ENCODE data around the gene TUNAR. TPM values are rescaled to one million over a fixed set of nuclear protein-coding genes. Genes with fewer than 3 reads are reported as not detected.

The TUNAR gene
- polyA plus RNA-seq, 1 experiment, result not detected

DNA sequence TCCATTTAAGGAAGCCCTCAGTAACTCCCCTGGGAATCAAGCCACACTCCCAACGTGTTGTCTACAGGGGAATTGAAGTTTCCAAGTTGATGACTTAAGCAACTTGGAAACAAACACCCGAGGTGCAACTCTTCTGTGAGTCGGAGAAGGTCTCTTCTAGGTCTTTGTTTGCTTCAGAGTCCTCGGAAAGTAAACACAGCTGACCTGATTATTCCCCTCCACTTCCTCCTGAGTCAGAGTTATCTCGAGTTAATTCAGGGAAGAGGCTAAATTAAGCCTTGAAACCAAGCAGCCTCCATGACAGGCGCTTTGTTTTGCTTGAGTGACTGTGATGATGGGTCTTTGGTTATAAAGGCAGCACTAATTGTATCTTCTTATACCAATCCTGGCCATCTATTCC is 41.8 kb downstream of the TUNAR start:
- ChIA-PET CTCF (no interaction called here), POLR2A (no interaction called here)
- H3K27me3 ChIP-seq (ENCODE audit: control insufficient read depth, insufficient read depth, low read length), result no peaks in the 10 kb centered on the region
- no peak overlapping the region for H3K27ac ChIP-seq (ENCODE audit: low read depth, low read length)
- TF ChIP-seq, protein P1, sequence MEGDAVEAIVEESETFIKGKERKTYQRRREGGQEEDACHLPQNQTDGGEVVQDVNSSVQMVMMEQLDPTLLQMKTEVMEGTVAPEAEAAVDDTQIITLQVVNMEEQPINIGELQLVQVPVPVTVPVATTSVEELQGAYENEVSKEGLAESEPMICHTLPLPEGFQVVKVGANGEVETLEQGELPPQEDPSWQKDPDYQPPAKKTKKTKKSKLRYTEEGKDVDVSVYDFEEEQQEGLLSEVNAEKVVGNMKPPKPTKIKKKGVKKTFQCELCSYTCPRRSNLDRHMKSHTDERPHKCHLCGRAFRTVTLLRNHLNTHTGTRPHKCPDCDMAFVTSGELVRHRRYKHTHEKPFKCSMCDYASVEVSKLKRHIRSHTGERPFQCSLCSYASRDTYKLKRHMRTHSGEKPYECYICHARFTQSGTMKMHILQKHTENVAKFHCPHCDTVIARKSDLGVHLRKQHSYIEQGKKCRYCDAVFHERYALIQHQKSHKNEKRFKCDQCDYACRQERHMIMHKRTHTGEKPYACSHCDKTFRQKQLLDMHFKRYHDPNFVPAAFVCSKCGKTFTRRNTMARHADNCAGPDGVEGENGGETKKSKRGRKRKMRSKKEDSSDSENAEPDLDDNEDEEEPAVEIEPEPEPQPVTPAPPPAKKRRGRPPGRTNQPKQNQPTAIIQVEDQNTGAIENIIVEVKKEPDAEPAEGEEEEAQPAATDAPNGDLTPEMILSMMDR (IDR thresholded peaks at IDR 0.05; ENCODE audit: low read depth, low read length), result no peak
- H3K4me3 ChIP-seq (ENCODE audit: low read depth, low read length), result no peak overlapping the region
- no peak for DNase-seq (ENCODE audit: low read depth, low spot score)
- no peaks in the 10 kb centered on the region for H3K9me3 ChIP-seq (ENCODE audit: control insufficient read depth, insufficient read depth, low read length)

DNA sequence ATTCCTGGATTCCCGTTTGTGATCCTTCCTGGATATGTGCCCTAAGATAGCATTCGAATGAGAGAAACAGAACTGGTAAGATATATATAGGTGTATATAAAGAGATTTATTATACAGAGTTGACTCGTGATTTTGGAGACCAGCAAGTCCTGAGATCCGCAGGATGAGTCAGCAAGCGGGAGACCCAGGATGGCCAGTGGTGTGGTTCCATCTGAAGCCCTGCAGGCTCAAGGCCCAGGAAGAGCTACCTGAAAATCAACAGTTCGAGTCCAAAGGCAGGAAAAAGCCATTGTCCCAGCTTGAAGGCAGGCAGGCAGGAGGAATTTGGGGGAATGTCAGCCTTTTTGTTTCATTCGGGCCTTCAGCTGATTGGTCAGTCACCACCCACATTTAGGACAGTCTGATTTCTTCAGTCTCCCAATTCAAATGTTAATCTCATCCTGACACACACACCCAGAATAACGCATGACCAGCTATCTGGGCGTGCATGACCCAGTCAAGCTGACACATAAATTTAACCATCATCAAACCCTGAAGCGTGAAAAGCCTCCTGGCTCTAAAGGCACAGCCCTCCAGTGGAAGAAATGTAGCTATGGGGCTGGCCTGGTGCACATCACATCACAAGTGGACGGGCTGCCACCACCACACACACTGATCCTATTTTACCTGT is 44.3 kb downstream of the TUNAR start:
- Histone ChIP-seq H3K9me3 (ENCODE audit: control insufficient read depth, insufficient read depth, low read length) (no peaks in the 10 kb centered on the region), H3K27me3 (ENCODE audit: control insufficient read depth, insufficient read depth, low read length) (no peaks in the 10 kb centered on the region), H3K4me3 (ENCODE audit: low read depth, low read length) (no peak overlapping the region), H3K27ac (ENCODE audit: low read depth, low read length) (no peak overlapping the region)
- POLR2A ChIA-PET, result no interaction called here
- DNase-seq (ENCODE audit: low read depth, low spot score), result no peak
- CTCF ChIA-PET, result no interaction called here
- TF ChIP-seq, protein P1 (IDR thresholded peaks at IDR 0.05; ENCODE audit: low read depth, low read length), result no peak

DNA sequence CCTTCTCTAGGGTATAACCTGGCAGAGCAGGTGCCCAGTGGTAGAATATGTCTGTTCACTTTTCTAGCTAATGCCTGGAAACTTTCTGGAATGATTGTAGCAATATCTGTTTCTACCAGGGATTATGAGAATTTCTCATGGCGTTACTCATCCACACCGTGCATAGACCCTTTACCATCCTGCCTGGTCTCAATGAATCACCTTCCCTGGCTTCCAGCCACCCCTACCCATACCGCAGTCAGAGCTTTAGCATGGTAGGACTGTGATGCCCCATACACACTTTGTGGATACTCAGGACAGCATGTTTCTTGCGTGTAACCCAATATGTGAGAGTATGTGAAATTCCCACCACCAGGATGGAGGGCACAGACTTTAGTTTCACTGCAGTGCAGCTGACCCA is 45.4 kb downstream of the TUNAR start:
- TF ChIP-seq, protein P1 (IDR thresholded peaks at IDR 0.05; ENCODE audit: low read depth, low read length), result no peak
- POLR2A ChIA-PET, result no interaction called here
- Histone ChIP-seq H3K27me3 (ENCODE audit: control insufficient read depth, insufficient read depth, low read length) (no peaks in the 10 kb centered on the region), H3K4me3 (ENCODE audit: low read depth, low read length) (no peak overlapping the region), H3K27ac (ENCODE audit: low read depth, low read length) (no peak overlapping the region), H3K9me3 (ENCODE audit: control insufficient read depth, insufficient read depth, low read length) (no peaks in the 10 kb centered on the region; the same call in 1 of the 2 replicates)
- DNase-seq (ENCODE audit: low read depth, low spot score), result no peak
- CTCF ChIA-PET, result no interaction called here

DNA sequence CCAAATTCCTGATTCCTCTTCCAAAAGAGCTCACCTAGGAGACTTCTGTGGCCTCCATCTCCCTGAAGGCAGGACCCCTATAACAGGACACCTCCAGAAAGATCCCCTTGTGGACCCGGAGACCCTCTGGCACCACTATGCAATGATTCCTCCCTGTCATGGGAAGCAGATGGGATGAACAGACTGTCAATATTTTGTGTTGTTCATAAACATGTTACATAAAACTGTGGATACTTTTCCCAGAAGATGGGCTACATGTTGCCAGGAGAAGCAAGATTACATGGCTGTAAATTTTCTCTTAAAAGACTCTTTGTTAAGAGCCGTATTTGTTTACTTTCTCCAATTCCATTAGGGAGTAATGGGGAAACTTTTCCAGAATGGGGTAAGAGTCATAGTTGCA is 52.1 kb downstream of the TUNAR start:
- ChIA-PET POLR2A (no interaction called here), CTCF (no interaction called here)

DNA sequence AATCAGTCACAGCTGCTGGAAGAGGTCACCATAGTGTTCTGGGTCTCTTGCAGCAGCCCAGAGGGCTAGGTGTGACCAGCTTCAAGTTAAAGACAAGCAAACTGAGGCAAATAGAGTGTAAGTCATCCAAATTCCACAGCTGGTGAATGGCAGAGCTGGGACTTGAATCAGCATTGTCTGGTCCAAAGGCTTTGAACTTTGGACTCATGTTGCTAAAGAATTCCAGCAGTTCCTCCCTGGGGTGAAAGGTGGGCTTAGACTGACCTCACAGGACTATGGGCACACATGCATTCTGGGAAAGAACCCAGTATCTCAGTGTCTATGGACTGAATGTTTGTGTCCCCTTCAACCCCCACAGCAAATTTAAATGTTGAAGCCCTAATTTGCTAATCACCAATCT is 54.8 kb downstream of the TUNAR start:
- POLR2A ChIA-PET, result no interaction called here
- no peaks in the 10 kb centered on the region; the same call in 1 of the 2 replicates for H3K9me3 ChIP-seq (ENCODE audit: control insufficient read depth, insufficient read depth, low read length)
- TF ChIP-seq, protein P1 (IDR thresholded peaks at IDR 0.05; ENCODE audit: low read depth, low read length), result no peak

More for the DNA sequence above, 52.1 kb downstream of the TUNAR start:
- H3K27ac ChIP-seq (ENCODE audit: low read depth, low read length), result no peak overlapping the region
- H3K27me3 ChIP-seq (ENCODE audit: control insufficient read depth, insufficient read depth, low read length), result no peaks in the 10 kb centered on the region
- H3K4me3 ChIP-seq (ENCODE audit: low read depth, low read length), result no peak overlapping the region
- TF ChIP-seq, protein P1 (IDR thresholded peaks at IDR 0.05; ENCODE audit: low read depth, low read length), result no peak
- no peaks in the 10 kb centered on the region; the same call in 1 of the 2 replicates for H3K9me3 ChIP-seq (ENCODE audit: control insufficient read depth, insufficient read depth, low read length)
- DNase-seq (ENCODE audit: low read depth, low spot score), result no peak

More for the DNA sequence above, 54.8 kb downstream of the TUNAR start:
- CTCF ChIA-PET, result no interaction called here
- no peak overlapping the region for H3K4me3 ChIP-seq (ENCODE audit: low read depth, low read length)
- no peak overlapping the region for H3K27ac ChIP-seq (ENCODE audit: low read depth, low read length)
- H3K27me3 ChIP-seq (ENCODE audit: control insufficient read depth, insufficient read depth, low read length), result no peaks in the 10 kb centered on the region
- no peak for DNase-seq (ENCODE audit: low read depth, low spot score)
